ENCODE measurements around the gene BRPF1. TPM values are rescaled to one million over a fixed set of nuclear protein-coding genes. Genes with fewer than 3 reads are reported as not detected.

BRPF1 gene
- total RNA-seq, 1 experiment from 2014 or later, result 21.4 TPM

- no peak for DNase-seq (ENCODE audit: unreplicated experiment)
- CTCF ChIA-PET, result interaction anchor here (0.7 kb wide), 1 partner anchor 9 kb away, joined by 4 read pairs; no protein-coding TSS in a partner anchor
- TF ChIP-seq CTCF (IDR thresholded peaks at IDR 0.05; ENCODE audit: unreplicated experiment), result no peak
- Mint-ChIP-seq H3K4me3 (ENCODE audit: unreplicated experiment) (no peak overlapping the region), H3K27ac (ENCODE audit: low read depth, unreplicated experiment) (no peak overlapping the region), H3K4me1 (ENCODE audit: insufficient read depth, unreplicated experiment) (peaks cover 8% of the 10 kb centered on the region), H3K27me3 (ENCODE audit: insufficient read depth, unreplicated experiment) (no peaks in the 10 kb centered on the region), H3K9me3 (ENCODE audit: unreplicated experiment) (no peaks in the 10 kb centered on the region), H3K36me3 (ENCODE audit: insufficient read depth, unreplicated experiment) (peaks cover 61% of the 10 kb centered on the region)
- BruUV-seq (replicated peaks), result no TSS peak
- POLR2A ChIA-PET, result interaction anchor here (0.5 kb wide), 1 partner anchor 53 kb away, joined by 3 read pairs; no protein-coding TSS in a partner anchor
- intact Hi-C loops (cut with micrococcal nuclease), result no loop called here
Observed at GRCh38 chr3:9786209-9786739, 54.7 kb downstream of the BRPF1 start.

DNA sequence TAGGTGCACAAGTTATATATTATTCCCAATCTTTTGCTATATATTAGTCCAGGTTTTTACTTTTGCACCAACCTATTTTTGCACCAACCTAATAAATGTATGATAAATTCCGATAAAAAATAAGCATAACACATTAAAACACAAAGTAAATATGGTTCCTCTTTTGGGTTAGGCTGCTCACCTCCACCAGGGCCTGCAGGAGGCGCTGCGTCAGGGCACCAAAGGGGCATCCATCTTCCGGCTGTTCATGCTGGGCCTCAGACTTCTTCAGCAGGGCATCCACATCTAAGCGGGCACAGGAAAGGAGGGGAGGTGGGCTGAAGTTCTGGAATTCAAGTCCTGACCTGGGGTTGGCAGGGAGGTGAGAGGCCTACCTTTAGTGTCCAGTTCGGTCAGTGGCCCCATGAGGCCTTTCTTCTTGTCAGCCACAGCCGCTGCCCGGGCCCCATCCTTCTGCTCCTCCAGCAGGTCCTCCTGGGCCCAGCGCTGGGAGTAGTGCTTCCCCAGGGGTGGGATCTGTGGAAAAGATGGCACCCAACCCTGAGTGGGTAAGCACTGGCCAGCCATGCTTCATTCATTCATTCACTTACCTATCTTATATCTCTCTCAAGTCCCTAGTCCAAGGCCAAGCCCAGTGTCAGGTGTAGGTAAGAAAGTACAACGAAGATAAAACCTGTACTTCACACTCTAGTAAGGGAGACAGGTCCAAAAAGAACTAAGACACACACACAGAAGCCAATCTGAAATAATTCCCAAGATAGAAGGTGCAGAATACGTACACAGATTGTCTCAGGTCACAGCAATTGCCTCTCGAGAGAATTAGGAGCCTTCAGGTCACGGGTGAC is 55.5 kb downstream of the BRPF1 start:
- H3K4me1 Mint-ChIP-seq (ENCODE audit: insufficient read depth, unreplicated experiment), result peaks cover 13% of the 10 kb centered on the region
- no peak for DNase-seq (ENCODE audit: unreplicated experiment)
- peak; percentile 53 for TF ChIP-seq CTCF (IDR thresholded peaks at IDR 0.05; ENCODE audit: unreplicated experiment)
- intact Hi-C loops (cut with micrococcal nuclease), result no loop called here
- no peak overlapping the region for H3K27ac Mint-ChIP-seq (ENCODE audit: low read depth, unreplicated experiment)
- POLR2A ChIA-PET, result no interaction called here
- H3K4me3 Mint-ChIP-seq (ENCODE audit: unreplicated experiment), result no peak overlapping the region
- H3K36me3 Mint-ChIP-seq (ENCODE audit: insufficient read depth, unreplicated experiment), result peaks cover 60% of the 10 kb centered on the region
- H3K9me3 Mint-ChIP-seq (ENCODE audit: unreplicated experiment), result no peaks in the 10 kb centered on the region
- CTCF ChIA-PET, result interaction anchor here (0.7 kb wide), 1 partner anchor 8 kb away, joined by 4 read pairs; no protein-coding TSS in a partner anchor
- BruUV-seq (replicated peaks), result no TSS peak
- H3K27me3 Mint-ChIP-seq (ENCODE audit: insufficient read depth, unreplicated experiment), result no peaks in the 10 kb centered on the region

GRCh38 chr3:9787714-9788113 is 56.2 kb downstream of the BRPF1 start:
- ChIA-PET CTCF (no interaction called here), POLR2A (no interaction called here)
- Mint-ChIP-seq H3K4me3 (ENCODE audit: unreplicated experiment) (no peak overlapping the region), H3K9me3 (ENCODE audit: unreplicated experiment) (no peaks in the 10 kb centered on the region), H3K36me3 (ENCODE audit: insufficient read depth, unreplicated experiment) (peaks cover 61% of the 10 kb centered on the region), H3K27ac (ENCODE audit: low read depth, unreplicated experiment) (no peak overlapping the region), H3K4me1 (ENCODE audit: insufficient read depth, unreplicated experiment) (peaks cover 13% of the 10 kb centered on the region), H3K27me3 (ENCODE audit: insufficient read depth, unreplicated experiment) (no peaks in the 10 kb centered on the region)
- no peak for TF ChIP-seq CTCF (IDR thresholded peaks at IDR 0.05; ENCODE audit: unreplicated experiment)
- intact Hi-C loops (cut with micrococcal nuclease), result no loop called here
- no peak for DNase-seq (ENCODE audit: unreplicated experiment)
- no TSS peak for BruUV-seq (replicated peaks)

GRCh38 chr3:9791127-9791526 is 59.6 kb downstream of the BRPF1 start:
- POLR2A ChIA-PET, result interaction anchor here (1.2 kb wide), 1 partner anchor 10 kb away, joined by 3 read pairs; no protein-coding TSS in a partner anchor
- Mint-ChIP-seq H3K27ac (ENCODE audit: low read depth, unreplicated experiment) (peak overlapping the region; percentile 100), H3K4me3 (ENCODE audit: unreplicated experiment) (peak overlapping the region; percentile 98), H3K4me1 (ENCODE audit: insufficient read depth, unreplicated experiment) (peaks cover 31% of the 10 kb centered on the region), H3K27me3 (ENCODE audit: insufficient read depth, unreplicated experiment) (no peaks in the 10 kb centered on the region), H3K36me3 (ENCODE audit: insufficient read depth, unreplicated experiment) (peaks cover 49% of the 10 kb centered on the region), H3K9me3 (ENCODE audit: unreplicated experiment) (no peaks in the 10 kb centered on the region)
- CTCF ChIA-PET, result interaction anchor here (0.6 to 1.3 kb wide), 3 partner anchors 11 to 489 kb away, joined by 3 read pairs; no protein-coding TSS in a partner anchor
- no peak for TF ChIP-seq CTCF (IDR thresholded peaks at IDR 0.05; ENCODE audit: unreplicated experiment)
- BruUV-seq (replicated peaks), result no TSS peak
- no peak for DNase-seq (ENCODE audit: unreplicated experiment)
- intact Hi-C loops (cut with micrococcal nuclease), result loop anchor here (5.0 kb wide), 1 partner anchor 74 kb away; no protein-coding TSS in a partner anchor

All from MCF 10A (cell line).